Suprapubic skin (tissue), 4 donors: ENCODE results near the gene HABP4.

ENCODE experiments used
- CTCF ChIP-seq, 2 donors: fragments of 200-600 bp in 1 of 2; fragments of 450-650 bp in 1 of 2; sonication (generic) in 1 of 2; IDR thresholded peaks; one replicate each; pipeline ENCODE4 v1.5.1; 2016 to 2019; ENCODE audit warnings: antibody characterized with exemption in 2 of 2, mild to moderate bottlenecking in 1 of 2, moderate library complexity in 1 of 2
- EP300 ChIP-seq: sonication (generic); formaldehyde crosslinking; IDR thresholded peaks from one replicate; pipeline ENCODE4 v1.6.1; 2017; ENCODE audit warnings: antibody characterized with exemption
- POLR2A ChIP-seq, 2 donors: fragments of 450-650 bp; IDR thresholded peaks; one replicate each; pipeline ENCODE4 v1.6.1; 2017; ENCODE audit warnings: antibody characterized with exemption in 2 of 2, mild to moderate bottlenecking in 2 of 2, moderate library complexity in 2 of 2
- POLR2AphosphoS5 ChIP-seq, 3 donors: sonication (generic); formaldehyde crosslinking; IDR thresholded peaks; one replicate each; pipeline ENCODE4 v1.6.1; 2017; ENCODE audit warnings: antibody characterized with exemption in 3 of 3

- no peak for TF ChIP-seq EP300
- TF ChIP-seq CTCF (IDR thresholded peaks at IDR 0.05), result no peak
- no peak for TF ChIP-seq POLR2A (IDR thresholded peaks at IDR 0.05)
- TF ChIP-seq POLR2AphosphoS5 (IDR thresholded peaks at IDR 0.05), result no peak
Measured at GRCh38 chr9:96496368-96497116, 46.6 kb downstream of the HABP4 start.
